ENCODE data around the gene IFI6.

GRCh38 chr1:27668808-27669723, 2.9 kb downstream of the IFI6 start:
- TF ChIP-seq CTCF (IDR thresholded peaks at IDR 0.05): peak; percentile 92
- no peak for TF ChIP-seq EZH2 (IDR thresholded peaks at IDR 0.05; ENCODE audit: borderline replicate concordance, insufficient read depth, low read depth, low read length, poor library complexity, severe bottlenecking)

Measured in B cell (primary cell).